Fibroblast of villous mesenchyme (primary cell): ENCODE measurements around the gene FYN. TPM values are rescaled to one million over a fixed set of nuclear protein-coding genes. Genes with fewer than 3 reads are reported as not detected.

Experiments used
- DNase-seq: peaks from one replicate; pipeline ENCODE4 v3.0.0-alpha.2; 2010; ENCODE audit warnings: low read depth
- H3K4me3 ChIP-seq: 2 replicates; pipeline ENCODE4 v1.5.1; 2011; ENCODE audit warnings: low read depth, mild to moderate bottlenecking, low read length
- total RNA-seq: library from RNA; depleted of rRNA; stranded (reverse); fragments of >200 nt; gene quantifications from 2 replicates; pipeline ENCODE4 v1.2.3, GENCODE V29; 2012
- TF ChIP-seq, protein P1 (sequence below): IDR thresholded peaks from 2 replicates; pipeline ENCODE4 v1.5.1; 2012; ENCODE audit warnings: low read depth, mild to moderate bottlenecking, low read length; ENCODE audit not compliant: insufficient read depth

Gene FYN
- total RNA-seq, 1 donor: 26.8 TPM

DNA sequence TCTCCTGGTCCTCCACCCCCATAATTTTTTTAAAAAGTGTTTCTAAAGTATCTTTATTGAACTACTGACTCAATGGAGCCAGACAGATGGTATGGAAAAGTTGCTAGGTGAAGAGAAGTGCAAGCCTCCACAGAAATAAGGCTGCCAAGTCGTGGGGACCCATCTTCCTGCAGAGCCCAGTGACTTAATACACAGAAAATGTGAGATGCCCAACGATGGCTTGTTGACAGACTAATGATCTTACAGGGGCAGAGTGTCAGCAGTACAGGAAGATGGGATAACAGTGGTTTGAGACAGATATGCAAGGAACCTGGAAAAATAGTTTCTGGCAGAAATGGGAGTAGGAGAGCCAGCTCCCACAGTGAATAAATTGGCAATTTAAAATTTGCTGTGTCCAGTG is 43.3 kb downstream of the FYN start:
- TF ChIP-seq, protein P1, sequence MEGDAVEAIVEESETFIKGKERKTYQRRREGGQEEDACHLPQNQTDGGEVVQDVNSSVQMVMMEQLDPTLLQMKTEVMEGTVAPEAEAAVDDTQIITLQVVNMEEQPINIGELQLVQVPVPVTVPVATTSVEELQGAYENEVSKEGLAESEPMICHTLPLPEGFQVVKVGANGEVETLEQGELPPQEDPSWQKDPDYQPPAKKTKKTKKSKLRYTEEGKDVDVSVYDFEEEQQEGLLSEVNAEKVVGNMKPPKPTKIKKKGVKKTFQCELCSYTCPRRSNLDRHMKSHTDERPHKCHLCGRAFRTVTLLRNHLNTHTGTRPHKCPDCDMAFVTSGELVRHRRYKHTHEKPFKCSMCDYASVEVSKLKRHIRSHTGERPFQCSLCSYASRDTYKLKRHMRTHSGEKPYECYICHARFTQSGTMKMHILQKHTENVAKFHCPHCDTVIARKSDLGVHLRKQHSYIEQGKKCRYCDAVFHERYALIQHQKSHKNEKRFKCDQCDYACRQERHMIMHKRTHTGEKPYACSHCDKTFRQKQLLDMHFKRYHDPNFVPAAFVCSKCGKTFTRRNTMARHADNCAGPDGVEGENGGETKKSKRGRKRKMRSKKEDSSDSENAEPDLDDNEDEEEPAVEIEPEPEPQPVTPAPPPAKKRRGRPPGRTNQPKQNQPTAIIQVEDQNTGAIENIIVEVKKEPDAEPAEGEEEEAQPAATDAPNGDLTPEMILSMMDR: no peak
- H3K4me3 ChIP-seq: no peak overlapping the region
- no peak for DNase-seq

DNA sequence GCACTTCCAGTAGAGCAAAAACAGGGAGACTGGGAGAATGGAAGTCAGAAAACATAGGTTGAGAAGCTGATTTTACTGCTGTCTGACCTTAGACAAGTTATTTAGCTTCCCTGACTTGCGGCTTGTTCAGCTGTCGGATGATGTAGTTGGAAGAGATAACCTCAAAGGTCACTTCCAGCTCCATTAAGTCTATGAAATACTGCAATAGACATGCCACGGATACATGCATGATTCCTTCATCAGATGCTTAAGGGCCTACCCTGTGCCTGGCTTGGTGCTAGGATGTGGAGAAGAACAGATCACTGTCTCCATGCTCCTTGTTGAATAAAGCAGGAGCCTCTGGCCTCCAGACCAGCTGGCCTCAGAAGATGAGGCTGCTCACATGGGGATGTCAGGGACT is 43.7 kb downstream of the FYN start:
- DNase-seq: peak; percentile 78
- TF ChIP-seq, protein P1: no peak
- H3K4me3 ChIP-seq: no peak overlapping the region

DNA sequence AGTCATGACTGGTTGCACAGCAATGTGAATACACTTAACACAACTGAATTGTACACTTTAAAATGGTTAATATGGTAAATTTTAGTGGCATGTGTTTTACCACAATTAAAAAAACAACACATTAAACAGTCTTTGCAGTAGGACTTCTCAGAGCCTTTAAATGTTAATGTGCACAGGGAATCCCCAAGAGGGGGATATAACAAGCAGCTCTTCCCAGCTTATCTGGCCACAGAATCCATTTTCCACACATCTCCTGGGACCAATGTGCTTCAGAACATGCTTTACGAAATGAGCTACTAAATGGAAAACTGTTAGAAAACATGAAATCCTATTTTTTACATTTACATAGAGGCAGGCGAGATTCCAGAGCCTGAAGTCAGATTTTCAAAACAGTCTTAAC is 44.4 kb downstream of the FYN start:
- no peak overlapping the region for H3K4me3 ChIP-seq
- TF ChIP-seq, protein P1: no peak
- peak; percentile 32 for DNase-seq

DNA sequence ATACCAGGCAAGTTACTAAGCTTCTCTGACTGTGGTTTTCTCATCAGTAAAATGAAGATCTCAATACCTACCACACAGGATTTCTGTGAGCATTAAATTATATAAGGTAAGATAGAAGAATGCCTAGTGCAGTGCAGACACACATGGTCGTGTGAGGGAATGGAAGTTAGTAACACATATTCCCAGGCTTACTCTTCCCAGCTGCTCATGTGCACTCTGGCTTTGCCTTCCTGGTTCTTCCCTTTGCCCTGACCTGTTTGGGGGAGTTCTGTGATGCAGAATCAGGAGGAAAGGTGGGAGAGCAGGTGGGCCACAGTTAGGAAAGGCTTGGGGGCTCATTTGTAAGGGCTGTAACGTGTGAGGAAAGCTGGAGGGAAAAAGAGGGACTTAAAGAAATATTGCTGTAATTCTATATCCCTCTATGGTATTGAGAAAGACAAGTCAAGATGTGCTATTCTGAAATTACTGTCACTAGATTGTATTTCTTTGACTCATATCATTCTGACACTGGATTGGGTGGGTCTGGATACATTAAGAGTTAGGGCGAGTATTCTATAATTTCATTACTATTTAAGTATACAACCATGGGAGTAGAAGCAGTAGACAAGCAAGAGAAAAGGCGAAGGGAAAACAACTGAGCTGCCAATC is 47.7 kb downstream of the FYN start:
- TF ChIP-seq, protein P1: no peak
- no peak for DNase-seq
- H3K4me3 ChIP-seq: no peak overlapping the region

DNA sequence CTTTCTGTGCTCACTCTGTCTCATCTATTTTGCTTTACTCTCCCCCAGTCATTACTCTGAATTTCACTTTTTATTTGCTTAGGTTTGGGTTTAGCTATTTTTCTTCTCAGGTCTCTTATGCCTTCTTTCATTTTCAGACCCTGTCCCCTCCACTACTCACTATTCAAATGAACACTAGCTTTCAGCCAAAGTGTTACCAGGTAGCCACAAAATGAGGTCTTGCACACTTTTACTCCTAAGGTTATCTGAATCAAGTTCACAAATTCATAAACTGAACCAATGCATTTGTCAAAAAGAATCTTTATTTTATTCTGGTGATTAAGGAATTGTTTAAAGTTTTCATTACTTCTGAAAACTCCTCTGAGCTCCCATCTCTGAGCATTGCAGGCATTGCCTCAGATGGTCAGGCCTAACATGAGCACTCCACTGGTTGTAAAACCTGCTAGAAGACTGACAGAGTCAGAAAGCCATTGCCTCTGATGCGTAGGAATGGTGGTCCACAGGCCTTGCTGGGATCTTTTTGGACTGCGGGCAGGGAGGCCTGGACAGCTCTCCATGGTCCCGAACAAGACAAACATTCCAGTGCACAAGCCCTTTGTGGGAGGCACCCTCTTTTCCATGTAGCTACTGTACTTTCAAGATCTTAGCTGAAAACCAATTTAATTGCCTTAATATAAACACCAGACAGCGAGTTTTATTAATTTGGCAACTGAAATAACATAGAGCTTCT is 48.5 kb downstream of the FYN start:
- no peak overlapping the region for H3K4me3 ChIP-seq
- DNase-seq: peak; percentile 34
- TF ChIP-seq, protein P1: no peak

DNA sequence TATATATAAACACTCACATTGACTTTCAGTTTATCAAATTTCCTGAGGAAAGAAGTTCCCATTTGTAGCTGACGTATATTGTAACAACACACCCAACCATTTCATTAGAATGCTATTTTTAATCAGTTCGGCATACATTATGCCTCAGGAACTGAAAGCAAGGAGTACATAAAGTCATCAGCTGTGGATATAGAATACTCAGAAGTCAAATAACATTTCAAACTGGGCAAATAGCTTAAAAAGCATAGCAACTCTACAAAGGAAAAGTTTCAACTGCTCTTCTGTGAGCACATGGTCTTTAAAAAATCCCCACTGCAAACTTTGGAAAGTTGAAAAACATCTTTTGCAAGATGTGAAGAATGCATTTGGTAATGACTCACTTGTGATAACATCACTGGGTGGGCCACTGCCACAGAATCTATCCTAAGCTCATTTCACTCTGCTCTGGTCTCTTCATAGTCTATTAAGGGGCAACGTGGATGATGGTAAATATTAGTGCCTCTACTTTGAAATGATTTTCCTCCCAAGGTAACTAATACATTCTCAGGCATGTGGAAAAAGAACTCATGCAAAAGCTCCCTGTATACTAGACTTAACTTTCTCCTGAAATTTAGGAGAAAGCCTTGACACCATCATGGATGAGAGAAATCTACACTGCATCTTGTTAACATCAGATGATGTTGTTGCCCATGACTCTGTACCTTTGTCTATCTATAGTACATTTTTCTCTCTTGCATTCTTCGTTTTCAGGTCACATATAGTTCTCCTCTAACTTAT is 49.2 kb downstream of the FYN start:
- TF ChIP-seq, protein P1: no peak
- peak overlapping the region; percentile 1 for H3K4me3 ChIP-seq
- DNase-seq: peak; percentile 84
